ENCODE data around the gene TESK2.

DNA sequence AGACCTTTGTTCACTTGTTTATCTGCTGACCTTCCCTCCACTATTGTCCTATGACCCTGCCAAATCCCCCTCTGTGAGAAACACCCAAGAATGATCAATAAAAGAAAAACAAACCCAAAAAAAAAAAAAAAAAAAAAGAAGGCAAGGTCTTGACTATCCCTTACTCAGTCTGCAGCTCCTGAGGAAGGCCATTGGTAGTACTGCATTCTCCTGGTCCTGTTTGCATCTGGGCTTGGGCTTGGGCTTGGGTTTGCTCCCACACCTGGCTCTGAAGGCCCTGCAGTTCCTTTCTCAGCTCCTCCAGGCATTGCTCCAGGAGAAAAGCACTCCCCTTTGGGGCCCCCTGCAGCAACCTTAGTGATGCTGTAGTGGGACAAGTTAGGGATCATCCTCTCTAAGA, 7.3 kb upstream of the TESK2 start:
- TF ChIP-seq, protein P1, sequence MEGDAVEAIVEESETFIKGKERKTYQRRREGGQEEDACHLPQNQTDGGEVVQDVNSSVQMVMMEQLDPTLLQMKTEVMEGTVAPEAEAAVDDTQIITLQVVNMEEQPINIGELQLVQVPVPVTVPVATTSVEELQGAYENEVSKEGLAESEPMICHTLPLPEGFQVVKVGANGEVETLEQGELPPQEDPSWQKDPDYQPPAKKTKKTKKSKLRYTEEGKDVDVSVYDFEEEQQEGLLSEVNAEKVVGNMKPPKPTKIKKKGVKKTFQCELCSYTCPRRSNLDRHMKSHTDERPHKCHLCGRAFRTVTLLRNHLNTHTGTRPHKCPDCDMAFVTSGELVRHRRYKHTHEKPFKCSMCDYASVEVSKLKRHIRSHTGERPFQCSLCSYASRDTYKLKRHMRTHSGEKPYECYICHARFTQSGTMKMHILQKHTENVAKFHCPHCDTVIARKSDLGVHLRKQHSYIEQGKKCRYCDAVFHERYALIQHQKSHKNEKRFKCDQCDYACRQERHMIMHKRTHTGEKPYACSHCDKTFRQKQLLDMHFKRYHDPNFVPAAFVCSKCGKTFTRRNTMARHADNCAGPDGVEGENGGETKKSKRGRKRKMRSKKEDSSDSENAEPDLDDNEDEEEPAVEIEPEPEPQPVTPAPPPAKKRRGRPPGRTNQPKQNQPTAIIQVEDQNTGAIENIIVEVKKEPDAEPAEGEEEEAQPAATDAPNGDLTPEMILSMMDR (CRISPR knock-in tag; IDR thresholded peaks at IDR 0.05) = no peak
- TF ChIP-seq PAWR (CRISPR knock-in tag; IDR thresholded peaks at IDR 0.05; ENCODE audit: borderline replicate concordance) = no peak
- TF ChIP-seq GATAD1 (CRISPR knock-in tag; IDR thresholded peaks at IDR 0.05) = no peak
- no peak for TF ChIP-seq CBX2 (IDR thresholded peaks at IDR 0.05; ENCODE audit: low read depth, low read length)
- no peak for TF ChIP-seq CBX2 (CRISPR knock-in tag; IDR thresholded peaks at IDR 0.05; ENCODE audit: low read depth)
- TF ChIP-seq RAD21 (CRISPR knock-in tag; IDR thresholded peaks at IDR 0.05) = no peak
